22Rv1 (cell line): ENCODE data around the gene AMPD3.

Experiments used
- H3K27ac ChIP-seq: fragments of 450-650 bp; 2 replicates; pipeline ENCODE4 v1.5.1; 2017
- ZFX ChIP-seq: fragments of 450-650 bp; IDR thresholded peaks from 2 replicates; pipeline ENCODE4 v1.6.1; 2017; ENCODE audit warnings: antibody characterized with exemption, borderline replicate concordance
- TF ChIP-seq, protein P1 (sequence below): fragments of 450-650 bp; IDR thresholded peaks from 2 replicates; pipeline ENCODE4 v1.5.1; 2017; ENCODE audit warnings: mild to moderate bottlenecking

The AMPD3 gene

GRCh38 chr11:10478066-10478465 is 23.0 kb downstream of the AMPD3 start:
- TF ChIP-seq ZFX, result no peak
- TF ChIP-seq, protein P1, sequence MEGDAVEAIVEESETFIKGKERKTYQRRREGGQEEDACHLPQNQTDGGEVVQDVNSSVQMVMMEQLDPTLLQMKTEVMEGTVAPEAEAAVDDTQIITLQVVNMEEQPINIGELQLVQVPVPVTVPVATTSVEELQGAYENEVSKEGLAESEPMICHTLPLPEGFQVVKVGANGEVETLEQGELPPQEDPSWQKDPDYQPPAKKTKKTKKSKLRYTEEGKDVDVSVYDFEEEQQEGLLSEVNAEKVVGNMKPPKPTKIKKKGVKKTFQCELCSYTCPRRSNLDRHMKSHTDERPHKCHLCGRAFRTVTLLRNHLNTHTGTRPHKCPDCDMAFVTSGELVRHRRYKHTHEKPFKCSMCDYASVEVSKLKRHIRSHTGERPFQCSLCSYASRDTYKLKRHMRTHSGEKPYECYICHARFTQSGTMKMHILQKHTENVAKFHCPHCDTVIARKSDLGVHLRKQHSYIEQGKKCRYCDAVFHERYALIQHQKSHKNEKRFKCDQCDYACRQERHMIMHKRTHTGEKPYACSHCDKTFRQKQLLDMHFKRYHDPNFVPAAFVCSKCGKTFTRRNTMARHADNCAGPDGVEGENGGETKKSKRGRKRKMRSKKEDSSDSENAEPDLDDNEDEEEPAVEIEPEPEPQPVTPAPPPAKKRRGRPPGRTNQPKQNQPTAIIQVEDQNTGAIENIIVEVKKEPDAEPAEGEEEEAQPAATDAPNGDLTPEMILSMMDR, result no peak
- no peak overlapping the region for H3K27ac ChIP-seq

- H3K27ac ChIP-seq, result no peak overlapping the region
- TF ChIP-seq ZFX, result no peak
- TF ChIP-seq, protein P1, result no peak
These were observed 23.8 kb downstream of the AMPD3 start for GRCh38 chr11:10478574-10479550.

DNA sequence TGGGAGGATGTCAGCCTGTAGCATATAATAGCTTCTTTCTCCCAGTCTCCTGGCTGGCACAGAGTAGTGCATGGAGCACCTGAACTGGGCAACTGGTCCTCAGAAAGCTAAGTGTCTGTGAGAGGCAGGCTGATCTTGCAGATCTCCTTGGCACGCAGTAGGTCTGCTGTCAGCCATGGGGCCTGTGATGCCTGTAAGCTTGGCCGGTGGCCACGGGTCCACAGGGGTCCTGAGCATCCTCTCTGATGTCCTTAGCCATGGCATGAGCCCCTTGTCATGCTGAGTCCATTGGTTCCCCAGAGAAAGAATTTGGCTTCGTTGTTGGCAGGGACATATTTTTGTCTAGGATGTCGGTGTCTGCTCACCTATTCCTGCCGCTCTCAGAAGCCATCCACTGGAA is 25.0 kb downstream of the AMPD3 start:
- H3K27ac ChIP-seq, result no peak overlapping the region
- TF ChIP-seq, protein P1, result no peak
- TF ChIP-seq ZFX, result no peak

- H3K27ac ChIP-seq, result no peak overlapping the region
- TF ChIP-seq, protein P1, result no peak
- TF ChIP-seq ZFX, result no peak
These were observed 25.7 kb downstream of the AMPD3 start for GRCh38 chr11:10480760-10481159.

DNA sequence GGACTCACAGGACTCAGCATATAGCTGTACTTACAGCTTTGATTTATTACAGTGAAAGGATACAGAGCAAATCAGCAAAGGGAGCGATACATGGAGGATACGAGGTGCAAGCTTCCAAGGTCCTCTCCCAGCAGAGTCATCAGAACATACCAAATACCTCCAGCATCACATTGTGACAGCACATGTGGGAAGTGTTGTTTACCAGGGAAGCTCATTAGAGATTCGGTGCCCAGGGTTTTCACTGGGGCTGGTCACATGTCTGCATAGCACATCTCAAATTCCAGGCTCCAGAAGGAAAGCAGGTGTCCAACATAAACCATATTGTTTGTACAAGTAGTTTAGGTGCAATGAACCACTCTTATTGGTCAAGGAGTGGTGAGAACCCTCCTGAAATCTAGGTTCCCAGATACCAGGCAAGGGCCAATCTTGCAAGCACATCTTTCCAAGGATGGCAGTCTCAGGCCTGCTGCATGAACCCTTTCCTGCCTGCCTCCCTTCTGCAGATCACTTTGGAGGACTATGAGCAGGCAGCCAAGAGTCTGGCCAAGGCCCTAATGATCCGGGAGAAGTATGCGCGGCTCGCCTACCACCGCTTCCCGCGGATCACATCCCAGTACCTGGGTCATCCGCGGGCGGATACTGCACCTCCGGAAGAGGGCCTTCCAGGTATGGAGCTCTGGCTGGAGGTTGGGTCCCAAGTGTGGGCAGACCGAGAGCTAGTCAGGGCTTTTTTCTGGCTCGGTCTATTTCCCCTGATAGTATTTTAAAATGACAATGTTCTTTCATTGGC is 26.7 kb downstream of the AMPD3 start:
- H3K27ac ChIP-seq, result no peak overlapping the region
- TF ChIP-seq ZFX, result no peak
- TF ChIP-seq, protein P1, result no peak

DNA sequence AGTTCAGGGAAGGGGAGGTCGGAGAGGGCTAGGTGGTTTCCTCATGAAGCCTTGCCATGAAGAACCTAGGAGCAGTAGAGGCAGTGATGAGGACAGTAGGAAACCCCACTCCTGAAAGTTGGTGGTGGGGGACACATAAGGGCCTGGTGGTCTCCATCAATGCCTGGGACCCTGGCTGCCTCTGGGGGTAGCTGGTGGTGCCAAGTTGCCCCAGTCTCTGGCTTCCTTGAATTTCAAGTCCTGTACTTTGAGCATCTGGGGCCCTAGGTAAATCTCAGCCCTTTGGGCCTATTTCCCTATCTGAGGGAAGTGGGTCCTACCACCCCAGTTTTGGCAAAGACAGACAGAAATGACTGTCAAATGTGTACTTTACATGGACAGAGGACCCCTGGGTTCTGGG is 28.1 kb downstream of the AMPD3 start:
- TF ChIP-seq ZFX, result no peak
- TF ChIP-seq, protein P1, result no peak
- H3K27ac ChIP-seq, result no peak overlapping the region

- H3K27ac ChIP-seq, result no peak overlapping the region
- TF ChIP-seq, protein P1, result no peak
- TF ChIP-seq ZFX, result no peak
These were observed 28.5 kb downstream of the AMPD3 start for GRCh38 chr11:10483584-10483983.
